Measurements from ENCODE around the gene MYRIP.
A peak's percentile ranks its signal among the peaks of the same experiment; 100 is the strongest.

MYRIP gene

DNA sequence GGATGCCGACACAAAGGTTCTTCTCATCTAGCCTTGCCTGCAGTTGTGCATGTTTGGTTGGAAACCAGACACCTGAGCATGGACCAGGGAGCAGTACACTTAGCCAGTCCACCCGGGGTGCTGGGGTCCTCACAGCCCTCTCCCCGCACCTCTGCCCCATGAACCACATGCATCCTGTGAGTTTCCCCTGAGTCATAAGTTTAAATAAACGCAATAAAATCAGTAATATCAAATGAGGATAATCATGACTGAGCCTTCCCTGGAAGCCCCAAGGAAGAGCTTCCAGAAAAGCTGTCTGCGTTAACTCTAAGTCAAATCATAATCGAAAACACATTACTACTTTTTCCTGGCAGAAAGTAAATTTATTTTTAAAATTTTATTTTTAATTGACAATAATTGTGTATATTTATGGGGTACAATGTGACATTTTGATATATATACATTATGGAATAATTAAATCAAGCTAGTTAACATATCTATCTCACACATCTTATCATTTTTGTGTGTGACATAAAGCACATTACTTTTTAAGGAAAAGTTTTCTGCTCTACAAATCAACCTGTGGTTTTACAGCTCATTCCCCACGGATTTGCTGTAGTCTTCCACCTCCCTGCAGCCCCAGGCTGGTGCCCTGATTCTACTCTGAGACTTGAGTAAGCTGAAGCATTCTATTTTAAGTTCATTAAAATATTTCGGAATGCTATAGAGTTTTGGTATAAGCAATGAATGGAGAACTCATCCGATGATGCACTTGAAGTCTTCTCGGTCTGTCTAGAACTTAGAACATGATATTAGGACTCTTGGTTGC, 334.1 kb downstream of the MYRIP start:
- DNase-seq: peak; percentile 62

DNA sequence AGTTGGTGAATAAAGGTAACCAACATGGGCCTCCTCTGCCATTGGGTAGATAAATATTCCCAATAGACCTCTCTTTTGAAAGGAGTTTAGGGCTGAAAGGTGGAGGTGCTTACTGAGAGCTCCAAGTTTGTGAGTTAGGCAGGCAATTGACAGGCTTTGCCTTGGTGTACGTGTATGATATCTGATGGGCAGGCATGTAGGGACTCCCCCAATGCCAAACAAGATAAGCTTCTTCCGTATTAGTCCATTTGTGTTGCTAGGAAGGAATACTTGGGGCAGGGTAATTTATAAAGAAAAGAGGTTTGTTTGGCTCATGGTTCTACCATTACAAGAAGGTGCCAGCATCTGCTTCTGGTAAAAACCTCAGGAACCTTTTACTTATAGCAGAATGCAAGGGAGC, 339.4 kb downstream of the MYRIP start:
- DNase-seq: no peak

- DNase-seq: no peak
Measured at GRCh38 chr3:40152482-40153133, 343.2 kb downstream of the MYRIP start.

GRCh38 chr3:40160933-40161332, 351.5 kb downstream of the MYRIP start:
- no peak for DNase-seq

DNA sequence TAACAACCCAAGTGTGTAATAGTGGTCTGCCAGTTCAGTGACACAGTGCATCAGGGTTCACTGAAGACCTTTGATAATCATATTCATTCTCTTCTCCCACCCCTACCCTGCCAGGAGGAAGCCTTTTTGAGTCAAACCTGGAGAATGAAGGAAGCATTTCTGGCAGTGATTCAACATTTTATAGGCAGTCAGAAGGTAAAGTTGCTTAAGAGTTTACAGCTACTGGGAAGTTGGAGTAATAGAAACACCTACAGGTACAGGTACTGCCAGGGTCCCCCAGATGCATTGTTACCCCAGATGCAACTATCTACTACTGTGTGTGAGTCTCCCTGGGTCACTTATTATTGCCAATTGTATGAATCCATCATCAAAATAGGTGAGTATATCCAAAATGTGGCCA, 353.2 kb downstream of the MYRIP start:
- DNase-seq: no peak

DNA sequence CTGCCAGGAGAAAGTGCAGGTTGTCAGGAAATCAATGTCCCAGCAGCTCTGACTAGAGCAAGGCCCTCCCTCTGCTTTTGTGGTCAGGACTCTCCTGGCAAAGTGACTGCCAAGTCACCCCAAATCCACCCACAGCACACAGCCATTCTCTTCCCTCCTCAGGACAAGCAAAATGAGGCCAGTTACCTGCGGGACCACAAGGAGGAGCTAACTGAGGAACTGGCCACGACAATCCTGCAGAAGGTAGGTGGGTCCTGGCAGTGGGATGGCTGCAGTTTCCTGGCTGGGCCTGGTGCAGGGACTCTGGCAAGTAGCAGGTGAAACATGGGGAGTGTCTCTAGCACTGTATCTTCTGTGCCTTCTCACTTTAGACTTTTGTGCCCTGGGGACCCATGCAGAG, 357.6 kb downstream of the MYRIP start:
- no peak for DNase-seq

GRCh38 chr3:40167958-40168357, 358.5 kb downstream of the MYRIP start:
- DNase-seq: no peak

GRCh38 chr3:40169983-40170382, 360.6 kb downstream of the MYRIP start:
- no peak for DNase-seq

DNA sequence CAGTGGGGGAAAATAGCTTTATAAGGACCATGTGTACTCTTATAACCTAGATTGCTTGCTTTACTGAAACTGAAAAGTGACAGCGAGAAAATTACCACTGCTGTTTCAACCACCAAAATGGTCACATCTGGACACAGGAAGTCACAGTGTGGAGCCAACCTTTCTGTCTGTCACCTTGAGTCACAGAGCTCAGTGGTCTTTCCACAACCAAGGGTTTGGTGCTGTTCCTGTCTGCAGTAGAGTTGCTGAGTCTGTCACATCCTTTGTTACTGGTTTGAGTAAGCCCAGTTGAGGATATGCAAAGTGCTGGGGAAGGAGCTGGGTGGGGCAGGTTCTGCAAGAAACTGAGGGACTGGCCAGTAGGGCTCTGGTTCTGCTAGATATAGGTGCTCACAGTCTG, 361.0 kb downstream of the MYRIP start:
- no peak for DNase-seq

DNA sequence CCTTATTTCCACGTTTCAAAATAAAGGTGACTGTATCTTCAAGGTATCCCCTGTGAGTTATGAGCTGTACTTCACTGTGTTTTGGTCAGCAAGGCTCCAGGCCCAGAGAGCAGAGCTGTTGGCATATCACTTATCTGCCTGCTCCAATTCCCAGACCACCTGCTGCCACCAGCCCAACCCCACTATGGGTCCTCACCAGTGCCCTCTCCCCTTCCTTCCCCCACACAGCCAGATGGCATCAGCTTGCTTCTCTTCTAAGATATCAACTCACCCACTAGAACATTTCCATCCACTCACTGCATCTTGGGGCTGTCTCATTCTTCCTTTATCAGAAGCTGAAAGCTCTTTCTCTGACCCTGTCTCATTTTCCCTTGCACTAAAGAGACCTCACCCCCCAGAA, 363.2 kb downstream of the MYRIP start:
- no peak for DNase-seq

- no peak for DNase-seq
Measured at GRCh38 chr3:40173227-40173721, 363.9 kb downstream of the MYRIP start.

GRCh38 chr3:40178012-40178594, 368.7 kb downstream of the MYRIP start:
- DNase-seq: no peak

- DNase-seq: peak; percentile 63
Measured at GRCh38 chr3:40179016-40179415, 369.6 kb downstream of the MYRIP start.

DNA sequence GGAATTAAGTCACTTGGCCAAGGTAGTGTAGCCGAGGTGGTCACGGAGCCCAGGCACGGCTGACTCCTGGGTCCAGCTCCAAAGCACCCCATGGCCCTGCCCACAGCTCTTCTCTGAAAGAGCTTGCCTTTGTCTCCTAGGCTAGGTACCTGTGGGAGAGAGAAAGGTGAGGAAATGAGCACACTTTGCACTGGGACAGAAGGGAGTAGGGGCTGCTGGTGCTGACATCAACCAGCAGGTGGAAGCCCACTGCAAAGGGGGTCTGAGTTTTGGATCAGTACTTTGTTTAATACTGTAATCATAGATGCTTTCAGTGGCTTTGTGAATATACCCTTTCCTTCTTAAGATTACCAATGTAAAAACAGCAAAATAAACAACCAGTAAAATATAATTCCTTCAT, 371.8 kb downstream of the MYRIP start:
- no peak for DNase-seq

DNA sequence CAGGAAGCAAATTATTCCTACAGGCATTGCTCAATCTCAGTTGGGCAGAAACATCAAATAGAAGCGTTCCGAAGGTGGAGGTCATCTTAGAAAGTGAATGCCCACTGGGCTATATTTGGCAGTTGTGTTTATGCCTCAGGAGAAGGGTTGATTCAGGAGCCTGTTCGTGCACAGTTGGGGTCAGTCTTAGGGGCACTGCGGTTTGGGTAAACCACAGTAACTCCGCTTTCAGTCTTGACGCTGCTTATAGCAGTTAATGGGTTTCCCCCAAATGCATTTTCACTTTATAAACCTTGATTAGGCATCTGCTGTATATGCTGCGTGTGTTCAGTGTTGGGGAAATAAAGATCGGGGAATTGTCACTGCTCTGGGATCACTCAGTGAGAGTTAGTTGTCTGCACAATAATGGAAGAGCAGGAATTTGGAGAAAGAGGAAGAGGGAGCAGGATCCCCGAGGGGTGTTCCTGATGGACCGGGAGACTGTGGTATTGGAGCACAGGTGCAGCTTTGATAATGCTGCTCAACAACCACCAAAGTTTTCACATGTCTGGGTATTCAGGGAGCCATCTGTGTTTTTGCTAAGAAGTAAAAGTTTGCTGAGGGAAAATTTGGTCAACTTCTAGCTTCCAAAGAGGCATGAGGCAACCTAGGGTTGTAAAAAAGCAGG, 375.8 kb downstream of the MYRIP start:
- no peak for DNase-seq

- DNase-seq: no peak
Measured at GRCh38 chr3:40186508-40186907, 377.1 kb downstream of the MYRIP start.

DNA sequence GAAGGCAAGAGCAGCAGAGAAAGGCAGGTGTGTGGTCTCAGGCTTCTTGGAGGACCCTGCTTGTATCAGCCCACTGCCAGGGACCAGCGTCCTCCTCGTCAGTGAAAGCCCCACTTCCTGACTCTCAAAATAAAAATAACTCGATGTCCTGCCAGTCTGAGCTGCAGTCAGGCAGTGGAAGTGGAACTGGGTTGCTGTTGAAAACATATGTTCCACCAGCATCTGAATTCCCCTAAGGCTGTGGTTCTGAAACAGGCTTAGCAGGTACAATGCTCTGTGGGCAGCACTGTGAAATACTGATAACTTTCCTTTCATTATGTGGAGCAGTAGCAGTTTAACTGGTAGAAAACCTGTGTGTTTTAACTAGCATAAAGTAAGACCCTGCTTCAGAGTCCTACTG, 378.5 kb downstream of the MYRIP start:
- DNase-seq: no peak

GRCh38 chr3:40189118-40189517, 379.7 kb downstream of the MYRIP start:
- DNase-seq: no peak

GRCh38 chr3:40190056-40190455, 380.6 kb downstream of the MYRIP start:
- no peak for DNase-seq

GRCh38 chr3:40191251-40191650, 381.8 kb downstream of the MYRIP start:
- DNase-seq: no peak

GRCh38 chr3:40191850-40192448, 382.5 kb downstream of the MYRIP start:
- DNase-seq: peak; percentile 39

- no peak for DNase-seq
Measured at GRCh38 chr3:40192628-40193027, 383.2 kb downstream of the MYRIP start.

DNA sequence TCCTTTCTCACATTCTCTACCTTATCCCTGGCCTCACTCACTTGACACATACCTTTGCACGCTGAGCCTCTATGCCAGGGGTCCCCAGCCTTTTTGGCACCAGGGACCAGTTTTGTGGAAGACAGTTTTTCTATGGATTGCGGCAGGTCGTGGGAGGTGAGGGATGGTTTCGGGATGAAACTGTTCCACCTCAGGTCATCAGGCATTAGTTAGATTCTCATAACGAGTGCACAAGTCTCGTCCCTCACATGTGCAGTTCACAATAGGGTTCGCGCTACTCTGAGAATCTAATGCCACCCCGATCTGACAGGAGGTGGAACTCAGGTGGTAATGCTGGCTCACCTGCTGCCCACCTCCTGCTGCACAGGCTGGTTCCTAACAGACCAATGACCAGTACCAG, 387.6 kb downstream of the MYRIP start:
- no peak for DNase-seq

All from fibroblast of skin of right quadriceps (primary cell).